ENCODE results near the gene EML2.

GRCh38 chr19:45564131-45564780 is 74.9 kb downstream of the EML2 start:
- TF ChIP-seq CTCF (IDR thresholded peaks at IDR 0.05; ENCODE audit: control extremely low read depth in 1 of 3, insufficient read depth in 1 of 3, low read depth in 1 of 3, low read length in 3 of 3): no peak
- TF ChIP-seq TBP (IDR thresholded peaks at IDR 0.05; ENCODE audit: low read depth, low read length): no peak
- no peak for TF ChIP-seq SP1 (IDR thresholded peaks at IDR 0.05; ENCODE audit: low read depth, low read length)
- TF ChIP-seq CEBPB (IDR thresholded peaks at IDR 0.05; ENCODE audit: low read depth, low read length): no peak
- no peak for TF ChIP-seq USF2 (IDR thresholded peaks at IDR 0.05; ENCODE audit: low read length)
- TF ChIP-seq POLR2A (IDR thresholded peaks at IDR 0.05; ENCODE audit: control extremely low read depth in 1 of 2, low read depth in 2 of 2, low read length in 2 of 2): no peak
- no peak for TF ChIP-seq ATF2 (IDR thresholded peaks at IDR 0.05; ENCODE audit: low read length)
- TF ChIP-seq CHD7 (IDR thresholded peaks at IDR 0.05; ENCODE audit: insufficient replicate concordance, low read length): no peak

All from H1 (cell line).